GM12872 (cell line): ENCODE measurements around the gene GPR35.

Experiments
- CTCF ChIP-seq: IDR thresholded peaks from 3 replicates; pipeline ENCODE4 v1.5.1; 2011; ENCODE audit warnings: low read depth, mild to moderate bottlenecking, low read length, moderate library complexity; ENCODE audit not compliant: insufficient read depth

GPR35 gene

GRCh38 chr2:240615820-240616547 lies 9.3 kb upstream of the GPR35 start:
- no peak for TF ChIP-seq CTCF

- TF ChIP-seq CTCF: peak; percentile 14; the same call in 1 of the 3 replicates
Measured at GRCh38 chr2:240616860-240617666, 8.2 kb upstream of the GPR35 start.

- no peak for TF ChIP-seq CTCF
Measured at GRCh38 chr2:240618776-240619175, 6.5 kb upstream of the GPR35 start.

GRCh38 chr2:240619506-240620148 lies 5.7 kb upstream of the GPR35 start:
- TF ChIP-seq CTCF: no peak

GRCh38 chr2:240620149-240620731 lies 5.0 kb upstream of the GPR35 start:
- no peak for TF ChIP-seq CTCF

GRCh38 chr2:240620859-240621258 lies 4.4 kb upstream of the GPR35 start:
- TF ChIP-seq CTCF: no peak

GRCh38 chr2:240622060-240622411 lies 3.2 kb upstream of the GPR35 start:
- no peak for TF ChIP-seq CTCF
